Measurements from ENCODE around the gene ZBTB16. TPM values are rescaled to one million over a fixed set of nuclear protein-coding genes. Genes with fewer than 3 reads are reported as not detected.

ZBTB16 gene
- total RNA-seq, 1 donor from 2014 or later = not detected

DNA sequence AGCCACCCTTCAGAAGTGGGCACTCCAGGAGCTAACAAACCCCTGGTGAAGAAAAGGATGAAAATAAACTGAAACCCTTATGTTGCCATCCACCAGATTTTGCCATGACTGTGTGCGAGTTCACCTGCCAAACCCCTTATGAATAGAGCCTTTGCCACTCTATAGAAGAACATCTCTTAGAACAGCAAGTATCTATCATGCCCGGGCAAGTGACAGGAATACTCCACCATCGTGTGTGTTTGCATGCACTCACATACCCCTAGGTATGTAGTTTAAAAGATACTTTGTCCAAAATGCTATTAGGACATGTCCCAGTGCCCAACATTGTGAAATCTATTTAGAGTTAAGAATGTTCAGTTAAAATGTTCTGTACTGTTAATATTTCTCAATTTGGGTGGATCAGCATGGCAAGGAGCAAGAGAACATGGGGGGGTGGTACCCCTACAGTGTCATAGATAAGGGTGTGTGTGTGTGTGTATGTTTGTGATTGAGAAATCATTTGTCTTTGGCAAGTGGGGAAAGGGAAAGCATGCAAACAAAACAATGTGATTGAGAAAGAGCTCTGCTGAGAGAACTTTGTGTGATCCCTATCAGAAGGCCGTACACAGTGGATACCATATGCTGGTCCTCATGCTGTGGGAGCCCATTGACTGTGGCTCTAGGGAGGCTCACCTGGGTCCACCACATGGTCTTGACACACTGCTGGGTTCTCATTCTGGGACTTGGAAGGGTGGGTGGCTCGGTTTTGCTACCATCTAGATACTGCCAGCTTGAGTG is 94.9 kb downstream of the ZBTB16 start:
- Mint-ChIP-seq H3K4me1 (peaks cover 11% of the 10 kb centered on the region), H3K27me3 (ENCODE audit: low read depth) (peaks cover 100% of the 10 kb centered on the region), H3K4me3 (no peak overlapping the region), H3K27ac (no peak overlapping the region), H3K9me3 (no peaks in the 10 kb centered on the region), H3K36me3 (no peaks in the 10 kb centered on the region)
- no peak for TF ChIP-seq CTCF (IDR thresholded peaks at IDR 0.05; ENCODE audit: unreplicated experiment)
- no peak for DNase-seq (ENCODE audit: low spot score in 2 of 2, unreplicated experiment in 2 of 2)

- Mint-ChIP-seq H3K36me3 (no peaks in the 10 kb centered on the region), H3K27me3 (ENCODE audit: low read depth) (peaks cover 98% of the 10 kb centered on the region), H3K27ac (no peak overlapping the region), H3K9me3 (no peaks in the 10 kb centered on the region), H3K4me1 (peaks cover 18% of the 10 kb centered on the region), H3K4me3 (no peak overlapping the region)
- DNase-seq (ENCODE audit: low spot score in 2 of 2, unreplicated experiment in 2 of 2) = no peak
- TF ChIP-seq CTCF (IDR thresholded peaks at IDR 0.05; ENCODE audit: unreplicated experiment) = no peak
Observed at GRCh38 chr11:114155116-114155515, 95.6 kb downstream of the ZBTB16 start.

DNA sequence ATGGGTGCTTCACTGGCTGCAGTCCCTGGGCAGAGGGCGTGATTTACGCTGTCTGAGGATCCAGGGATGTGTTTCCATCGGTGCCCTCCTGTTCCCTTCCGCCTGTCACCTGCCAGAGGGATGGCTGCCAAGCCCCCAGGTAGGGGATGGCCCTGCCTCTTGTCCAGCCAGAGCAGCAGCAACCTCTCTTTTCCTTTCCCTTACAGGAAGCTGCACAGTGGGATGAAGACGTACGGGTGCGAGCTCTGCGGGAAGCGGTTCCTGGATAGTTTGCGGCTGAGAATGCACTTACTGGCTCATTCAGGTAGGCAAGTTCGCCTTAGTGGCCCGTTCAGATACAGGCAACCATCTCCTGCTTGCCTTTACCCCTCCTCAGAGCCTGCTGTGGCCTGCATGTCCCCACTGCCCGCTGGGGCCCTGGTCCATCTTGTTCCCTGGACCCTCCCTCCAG is 96.6 kb downstream of the ZBTB16 start:
- no peak overlapping the region for H3K4me3 Mint-ChIP-seq
- H3K27ac Mint-ChIP-seq = no peak overlapping the region
- peaks cover 27% of the 10 kb centered on the region for H3K4me1 Mint-ChIP-seq
- no peak for DNase-seq (ENCODE audit: low spot score in 2 of 2, unreplicated experiment in 2 of 2)
- peaks cover 93% of the 10 kb centered on the region for H3K27me3 Mint-ChIP-seq (ENCODE audit: low read depth)
- no peaks in the 10 kb centered on the region for H3K9me3 Mint-ChIP-seq
- H3K36me3 Mint-ChIP-seq = no peaks in the 10 kb centered on the region
- no peak for TF ChIP-seq CTCF (IDR thresholded peaks at IDR 0.05; ENCODE audit: unreplicated experiment)

GRCh38 chr11:114156782-114157181 is 97.3 kb downstream of the ZBTB16 start:
- Mint-ChIP-seq H3K4me3 (no peak overlapping the region), H3K9me3 (no peaks in the 10 kb centered on the region), H3K27ac (no peak overlapping the region), H3K27me3 (ENCODE audit: low read depth) (peaks cover 93% of the 10 kb centered on the region), H3K36me3 (no peaks in the 10 kb centered on the region), H3K4me1 (peaks cover 34% of the 10 kb centered on the region)
- no peak for DNase-seq (ENCODE audit: low spot score in 2 of 2, unreplicated experiment in 2 of 2)
- no peak for TF ChIP-seq CTCF (IDR thresholded peaks at IDR 0.05; ENCODE audit: unreplicated experiment)

- no peaks in the 10 kb centered on the region for H3K36me3 Mint-ChIP-seq
- no peak overlapping the region for H3K27ac Mint-ChIP-seq
- no peak for TF ChIP-seq CTCF (IDR thresholded peaks at IDR 0.05; ENCODE audit: unreplicated experiment)
- H3K9me3 Mint-ChIP-seq = no peaks in the 10 kb centered on the region
- H3K27me3 Mint-ChIP-seq (ENCODE audit: low read depth) = peaks cover 91% of the 10 kb centered on the region
- H3K4me1 Mint-ChIP-seq = peaks cover 41% of the 10 kb centered on the region
- no peak for DNase-seq (ENCODE audit: low spot score in 2 of 2, unreplicated experiment in 2 of 2)
- no peak overlapping the region for H3K4me3 Mint-ChIP-seq
Observed at GRCh38 chr11:114157476-114158050, 98.1 kb downstream of the ZBTB16 start.

Measured in mesothelial cell of epicardium (in vitro differentiated cells).